Progenitor cell of endocrine pancreas (in vitro differentiated cells): ENCODE data around the gene VPS4B. TPM values are rescaled to one million over a fixed set of nuclear protein-coding genes. Genes with fewer than 3 reads are reported as not detected.

Source experiments
- DNase-seq: peaks from one replicate; pipeline ENCODE4 v3.0.0; 2021; ENCODE audit warnings: low spot score; ENCODE audit not compliant: unreplicated experiment
- H3K27ac Mint-ChIP-seq: 2 replicates; pipeline ENCODE4 v1.8.0; 2021; ENCODE audit warnings: mild to moderate bottlenecking, moderate library complexity, mixed read lengths
- H3K27me3 Mint-ChIP-seq: 2 replicates; pipeline ENCODE4 v1.8.0; 2021; ENCODE audit warnings: mixed read lengths
- H3K36me3 Mint-ChIP-seq: 2 replicates; pipeline ENCODE4 v1.8.0; 2022; ENCODE audit warnings: mixed read lengths; ENCODE audit not compliant: insufficient read depth
- H3K4me1 Mint-ChIP-seq: 2 replicates; pipeline ENCODE4 v1.8.0; 2021; ENCODE audit warnings: low read depth, mixed read lengths
- H3K4me3 Mint-ChIP-seq: 2 replicates; pipeline ENCODE4 v1.8.0; 2021; ENCODE audit warnings: low read depth, mild to moderate bottlenecking, moderate library complexity, mixed read lengths
- H3K9me3 Mint-ChIP-seq: 2 replicates; pipeline ENCODE4 v1.8.0; 2021; ENCODE audit warnings: low read depth, mixed read lengths
- total RNA-seq: library from RNA; stranded (reverse); gene quantifications from 2 replicates; pipeline ENCODE4 v1.2.1, GENCODE V29; 2021
- TF ChIP-seq, protein P1 (sequence below): fragments of 200-600 bp; sonication (generic); IDR thresholded peaks from one replicate; pipeline ENCODE4 v1.5.0; 2021; ENCODE audit warnings: antibody characterized with exemption, mild to moderate bottlenecking; ENCODE audit not compliant: unreplicated experiment

Gene VPS4B
- total RNA-seq, 1 donor from 2014 or later, result 56.4 TPM

DNA sequence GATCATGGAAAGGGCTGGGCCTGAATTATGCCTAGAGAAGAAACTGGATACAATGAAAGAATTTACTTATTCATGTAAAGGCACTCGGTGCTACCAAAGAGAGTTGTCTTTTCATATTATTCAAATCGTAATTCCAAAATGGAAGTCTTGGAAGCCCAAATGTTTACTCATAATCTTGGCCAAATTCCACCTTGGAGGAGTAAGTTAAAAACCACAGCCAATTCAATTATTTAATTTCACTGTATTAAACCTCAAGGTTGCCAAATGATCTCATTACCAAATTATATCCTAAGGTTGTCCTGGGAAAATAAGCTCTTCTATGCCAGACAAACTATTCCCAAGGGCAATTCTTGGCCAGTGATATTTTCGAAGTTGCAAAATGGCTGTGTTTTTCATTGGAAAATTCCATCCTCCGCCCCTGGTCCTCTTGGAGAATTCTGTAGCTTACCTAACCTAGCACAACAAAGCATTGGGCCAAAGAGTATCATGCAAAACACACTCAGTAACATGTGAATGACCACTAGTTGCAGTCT lies 11.1 kb upstream of the VPS4B start:
- peaks cover 3% of the 10 kb centered on the region for H3K27me3 Mint-ChIP-seq
- H3K9me3 Mint-ChIP-seq, result no peaks in the 10 kb centered on the region

DNA sequence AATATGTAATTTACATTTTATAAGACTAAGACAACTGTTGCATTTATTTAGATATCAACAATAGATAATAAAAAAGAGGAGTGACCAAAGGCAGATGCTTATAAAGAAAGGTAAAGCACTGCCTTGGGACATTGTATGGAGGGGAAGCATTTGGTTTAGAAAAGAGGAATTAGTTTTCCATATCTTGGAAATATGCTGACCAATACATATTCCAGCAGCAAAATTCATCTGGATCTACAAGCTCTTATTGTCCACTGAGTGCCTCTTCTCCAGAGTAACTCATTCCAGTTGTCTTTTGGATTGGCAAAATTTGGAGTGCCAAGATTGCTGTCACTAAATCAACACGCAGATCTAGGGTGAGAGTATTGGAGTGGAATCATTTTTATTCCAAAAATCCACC lies 8.9 kb upstream of the VPS4B start:
- no peaks in the 10 kb centered on the region for H3K4me1 Mint-ChIP-seq
- no peaks in the 10 kb centered on the region for H3K9me3 Mint-ChIP-seq
- no peak overlapping the region for H3K4me3 Mint-ChIP-seq
- no peak for DNase-seq
- no peak overlapping the region for H3K27ac Mint-ChIP-seq
- H3K36me3 Mint-ChIP-seq, result no peaks in the 10 kb centered on the region
- peaks cover 5% of the 10 kb centered on the region for H3K27me3 Mint-ChIP-seq
- TF ChIP-seq, protein P1, sequence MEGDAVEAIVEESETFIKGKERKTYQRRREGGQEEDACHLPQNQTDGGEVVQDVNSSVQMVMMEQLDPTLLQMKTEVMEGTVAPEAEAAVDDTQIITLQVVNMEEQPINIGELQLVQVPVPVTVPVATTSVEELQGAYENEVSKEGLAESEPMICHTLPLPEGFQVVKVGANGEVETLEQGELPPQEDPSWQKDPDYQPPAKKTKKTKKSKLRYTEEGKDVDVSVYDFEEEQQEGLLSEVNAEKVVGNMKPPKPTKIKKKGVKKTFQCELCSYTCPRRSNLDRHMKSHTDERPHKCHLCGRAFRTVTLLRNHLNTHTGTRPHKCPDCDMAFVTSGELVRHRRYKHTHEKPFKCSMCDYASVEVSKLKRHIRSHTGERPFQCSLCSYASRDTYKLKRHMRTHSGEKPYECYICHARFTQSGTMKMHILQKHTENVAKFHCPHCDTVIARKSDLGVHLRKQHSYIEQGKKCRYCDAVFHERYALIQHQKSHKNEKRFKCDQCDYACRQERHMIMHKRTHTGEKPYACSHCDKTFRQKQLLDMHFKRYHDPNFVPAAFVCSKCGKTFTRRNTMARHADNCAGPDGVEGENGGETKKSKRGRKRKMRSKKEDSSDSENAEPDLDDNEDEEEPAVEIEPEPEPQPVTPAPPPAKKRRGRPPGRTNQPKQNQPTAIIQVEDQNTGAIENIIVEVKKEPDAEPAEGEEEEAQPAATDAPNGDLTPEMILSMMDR, result no peak

More for the DNA sequence above, 11.1 kb upstream of the VPS4B start:
- DNase-seq, result no peak
- Mint-ChIP-seq H3K27ac (no peak overlapping the region), H3K4me1 (no peaks in the 10 kb centered on the region), H3K4me3 (no peak overlapping the region), H3K36me3 (no peaks in the 10 kb centered on the region)
- TF ChIP-seq, protein P1, result no peak

DNA sequence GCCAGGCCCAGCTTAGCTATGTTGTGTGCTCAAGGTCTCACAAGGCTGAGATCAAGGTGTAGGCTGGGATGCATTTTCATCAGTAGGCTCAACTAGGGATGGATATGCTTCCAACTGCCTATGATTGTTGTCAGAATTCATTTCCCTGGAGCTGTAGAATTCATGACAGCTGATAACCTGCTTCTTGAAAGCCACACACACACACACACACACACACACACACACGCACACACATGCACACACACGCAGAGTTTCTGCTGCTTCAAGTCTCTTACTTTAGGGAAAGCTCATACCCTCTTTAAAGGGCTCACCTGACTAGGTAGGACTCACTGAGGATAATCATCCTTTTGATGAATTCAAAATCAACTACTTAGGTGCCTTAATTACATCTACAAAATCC lies 8.2 kb upstream of the VPS4B start:
- Mint-ChIP-seq H3K27me3 (peaks cover 7% of the 10 kb centered on the region), H3K4me1 (no peaks in the 10 kb centered on the region), H3K9me3 (no peaks in the 10 kb centered on the region), H3K27ac (no peak overlapping the region), H3K36me3 (no peaks in the 10 kb centered on the region), H3K4me3 (no peak overlapping the region)
- TF ChIP-seq, protein P1, result no peak
- DNase-seq, result no peak

DNA sequence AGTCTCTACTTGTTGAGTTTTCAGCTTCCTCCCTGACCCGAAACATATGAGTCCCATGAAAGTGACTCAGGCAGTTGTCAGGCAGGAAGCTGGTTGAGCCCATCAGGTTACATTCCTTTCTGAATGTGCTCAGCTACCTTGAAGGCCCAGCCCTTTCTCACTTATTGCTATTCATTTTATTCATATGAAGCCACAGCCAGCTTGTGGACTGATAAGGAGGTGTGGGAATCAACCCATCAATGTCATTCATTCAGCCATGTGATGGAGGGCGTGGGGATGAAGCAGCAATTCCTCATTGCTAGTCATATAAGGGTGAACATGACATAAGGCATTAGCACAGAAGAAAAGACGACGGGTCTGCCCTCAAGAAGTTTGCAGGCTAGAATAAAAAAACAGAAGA lies 5.3 kb upstream of the VPS4B start:
- Mint-ChIP-seq H3K9me3 (no peaks in the 10 kb centered on the region), H3K36me3 (no peaks in the 10 kb centered on the region), H3K27me3 (peaks cover 5% of the 10 kb centered on the region), H3K4me1 (peaks cover 4% of the 10 kb centered on the region), H3K4me3 (no peak overlapping the region), H3K27ac (no peak overlapping the region)
- no peak for DNase-seq
- TF ChIP-seq, protein P1, result no peak

DNA sequence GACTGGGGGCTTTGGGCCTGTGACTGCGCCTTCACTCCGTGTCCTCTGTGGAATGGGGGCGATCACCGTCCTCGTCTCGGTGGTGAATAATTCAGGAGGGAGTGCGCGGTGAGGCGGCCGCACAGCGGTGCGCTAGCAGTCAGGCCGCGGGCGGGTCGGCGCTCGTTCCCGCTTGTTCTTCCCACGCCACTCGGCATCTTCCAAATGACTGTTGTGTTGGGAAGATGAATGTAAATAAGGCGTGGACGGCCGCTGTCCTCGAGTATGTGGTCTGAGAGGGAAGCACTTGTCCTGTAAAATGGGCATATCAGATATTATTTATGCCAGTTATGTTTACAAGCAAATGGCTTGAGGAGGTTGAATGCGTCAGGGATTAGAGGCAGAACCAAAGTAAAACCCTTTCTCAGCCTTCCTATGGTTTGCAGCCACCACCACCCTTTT lies 608 bp upstream of the VPS4B start:
- Mint-ChIP-seq H3K4me3 (peak overlapping the region; percentile 100), H3K27me3 (peaks cover 5% of the 10 kb centered on the region), H3K4me1 (peaks cover 14% of the 10 kb centered on the region), H3K36me3 (no peaks in the 10 kb centered on the region), H3K9me3 (no peaks in the 10 kb centered on the region), H3K27ac (peak overlapping the region; percentile 100)
- TF ChIP-seq, protein P1, result no peak
- no peak for DNase-seq
